ENCODE data around the gene CLTB. TPM values are rescaled to one million over a fixed set of nuclear protein-coding genes. Genes with fewer than 3 reads are reported as not detected.

CLTB gene
- total and polyA plus RNA-seq, 2 of the 8 experiments (the other 6 are each of a cell fraction or from before 2014, with no cell fraction given), result 25.9 to 34.9 TPM

DNA sequence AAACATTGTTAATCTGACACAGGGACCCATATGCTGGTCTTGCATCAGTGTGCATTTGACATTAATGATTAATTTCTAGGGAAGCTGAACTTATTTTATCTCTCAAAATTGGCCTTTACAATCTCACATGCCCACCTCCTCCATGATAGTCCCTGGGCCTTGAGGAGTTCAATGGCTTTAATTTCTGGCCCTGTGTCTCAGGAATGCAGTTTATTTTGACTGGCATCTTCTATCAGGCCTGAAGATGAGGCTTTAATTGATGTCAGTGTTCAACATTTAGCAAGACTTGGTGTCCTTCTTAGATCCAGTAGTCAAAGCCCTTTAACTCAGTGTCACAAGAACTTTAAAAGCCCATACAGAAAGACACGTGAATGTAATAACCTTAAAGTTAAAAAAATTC lies 10.5 kb upstream of the CLTB start:
- Histone ChIP-seq H2BK120ac (replicated peaks; ENCODE audit: low read depth, low read length) (no peak overlapping the region), H3K79me2 (ENCODE audit: control insufficient read depth in 1 of 2, insufficient read depth in 2 of 2, low read length in 2 of 2) (no peaks in the 10 kb centered on the region), H3K79me1 (ENCODE audit: low read depth, low read length) (no peaks in the 10 kb centered on the region), H3K23ac (ENCODE audit: insufficient read length) (no peak overlapping the region), H2AFZ (ENCODE audit: low read length) (no peak overlapping the region), H4K20me1 (replicated peaks in 1 of 2; ENCODE audit: control insufficient read depth in 1 of 2, insufficient read depth in 2 of 2, low read length in 2 of 2) (no peaks in the 10 kb centered on the region), H4K5ac (ENCODE audit: insufficient read length, low read depth, low read length) (no peak overlapping the region), H4K91ac (replicated peaks; ENCODE audit: insufficient read length, low read length) (no peak overlapping the region), H3K4me2 (ENCODE audit: insufficient read depth in 1 of 2, low read depth in 2 of 2, low read length in 2 of 2) (no peak overlapping the region), H3K56ac (replicated peaks; ENCODE audit: insufficient read length, low read depth, low read length) (no peak overlapping the region), H2BK15ac (ENCODE audit: low read length) (no peak overlapping the region), H3K36me3 (ENCODE audit: control insufficient read depth in 2 of 4, insufficient read depth in 4 of 4, low read length in 3 of 4) (no peaks in the 10 kb centered on the region), H3K4me3 (ENCODE audit: extremely low read depth in 1 of 4, insufficient read depth in 2 of 4, low read depth in 3 of 4, low read length in 4 of 4) (no peak overlapping the region), H3K23me2 (ENCODE audit: low read depth, low read length) (no peaks in the 10 kb centered on the region), H3K14ac (ENCODE audit: insufficient read length) (no peak overlapping the region), H3K27me3 (replicated peaks in 1 of 4; ENCODE audit: control insufficient read depth in 3 of 4, extremely low read depth in 1 of 4, insufficient read depth in 3 of 4, low read length in 3 of 4) (no peaks in the 10 kb centered on the region), H2AK5ac (ENCODE audit: low read depth, low read length) (no peak overlapping the region), H2BK20ac (ENCODE audit: low read length) (no peak overlapping the region), H3K4me1 (replicated peaks in 1 of 4; ENCODE audit: control insufficient read depth in 3 of 4, insufficient read depth in 4 of 4, low read length in 3 of 4) (no peaks in the 10 kb centered on the region), H2BK5ac (ENCODE audit: low read depth, low read length) (no peak overlapping the region), H3K9ac (replicated peaks in 1 of 4; ENCODE audit: extremely low read depth in 1 of 4, low read depth in 3 of 4, low read length in 3 of 4) (no peak overlapping the region), H4K8ac (ENCODE audit: extremely low read depth, insufficient read depth, low read length) (no peak overlapping the region), H3K9me3 (ENCODE audit: insufficient read depth in 2 of 2, low read depth in 1 of 2, low read length in 1 of 2) (peaks cover 8 to 9% of the 10 kb centered on the region in 2 experiments; a peak in 3 of 4 replicates), H3K18ac (ENCODE audit: extremely low read depth, low read length) (no peak overlapping the region), H3K4ac (replicated peaks; ENCODE audit: insufficient read length, low read depth, low read length) (no peak overlapping the region), H2BK12ac (ENCODE audit: low read depth, low read length) (no peak overlapping the region), H3K27ac (ENCODE audit: low read depth, low read length) (no peak overlapping the region)
- DNase-seq (ENCODE audit: low read depth in 1 of 2, low spot score in 2 of 2) (no peak), FAIRE-seq (no peak)
- ChIA-PET CTCF (ENCODE audit: partially characterized antibody) (interaction anchor here (0.9 kb wide), 1 partner anchor 19 kb away, joined by 3 read pairs; no protein-coding TSS in a partner anchor), POLR2A (ENCODE audit: partially characterized antibody) (no interaction called here)
- TF ChIP-seq SUZ12 (IDR thresholded peaks at IDR 0.05; ENCODE audit: low read length) (no peak), KDM1A (IDR thresholded peaks at IDR 0.05; ENCODE audit: borderline replicate concordance, low read length) (no peak)
- WGBS, 2 experiments (ENCODE audit: extremely low coverage in 1 of 2, insufficient coverage in 1 of 2, insufficient read length in 1 of 2, insufficient replicate concordance in 2 of 2, low coverage in 1 of 2, low lambda C conversion rate in 2 of 2, missing lambda C conversion rate in 1 of 2), result 79% methylated on average over 1 of the region's 1 CpG; no CpG with 5 or more reads in 1 of the 2 experiments

Measured in H1 (cell line).